HFFc6 (cell line): ENCODE data around the gene TRIM71. TPM values are rescaled to one million over a fixed set of nuclear protein-coding genes. Genes with fewer than 3 reads are reported as not detected.
"Not testable (repeated sequence)": the region's sequence is repeated elsewhere in the genome, so short reads cannot be mapped to it uniquely, and the experiment has no call there.

ENCODE experiments used
- DNase-seq: peaks from one replicate; pipeline ENCODE4 v3.0.0-alpha.2; 2018
- H3K27ac Mint-ChIP-seq: 2 replicates; pipeline ENCODE4 v1.8.0; 2020; ENCODE audit warnings: mild to moderate bottlenecking, mixed read lengths
- H3K27me3 Mint-ChIP-seq: 2 replicates; pipeline ENCODE4 v1.8.0; 2021; ENCODE audit warnings: mild to moderate bottlenecking, moderate library complexity, mixed read lengths; ENCODE audit not compliant: insufficient read depth
- H3K36me3 Mint-ChIP-seq: 2 replicates; pipeline ENCODE4 v1.8.0; 2021; ENCODE audit warnings: low read depth, mixed read lengths
- H3K4me1 Mint-ChIP-seq: 2 replicates; pipeline ENCODE4 v1.8.0; 2020; ENCODE audit warnings: low read depth, mixed read lengths
- H3K4me3 Mint-ChIP-seq: 2 replicates; pipeline ENCODE4 v1.8.0; 2020; ENCODE audit warnings: mild to moderate bottlenecking, moderate library complexity, mixed read lengths
- H3K9me3 Mint-ChIP-seq: 2 replicates; pipeline ENCODE4 v1.8.0; 2020; ENCODE audit warnings: mild to moderate bottlenecking, mixed read lengths
- total RNA-seq, 6 experiments: library from RNA; stranded (reverse); fragmentation: NEBNext Ultra II Directional; extraction: Animal tissue kit (Norgen Biotek cat#: 25700); gene quantifications; 2 replicates in 1 of 6; 3 replicates in 5 of 6; pipeline ENCODE4 v1.2.3, GENCODE V29; 2021
- TF ChIP-seq, protein P1 (sequence below): fragments of 200-600 bp; sonication (generic); IDR thresholded peaks from 2 replicates; pipeline ENCODE4 v1.5.0; 2021; ENCODE audit warnings: antibody characterized with exemption, mild to moderate bottlenecking

Gene TRIM71
- total RNA-seq, 6 experiments from 2014 or later, result not detected

- TF ChIP-seq, protein P1, sequence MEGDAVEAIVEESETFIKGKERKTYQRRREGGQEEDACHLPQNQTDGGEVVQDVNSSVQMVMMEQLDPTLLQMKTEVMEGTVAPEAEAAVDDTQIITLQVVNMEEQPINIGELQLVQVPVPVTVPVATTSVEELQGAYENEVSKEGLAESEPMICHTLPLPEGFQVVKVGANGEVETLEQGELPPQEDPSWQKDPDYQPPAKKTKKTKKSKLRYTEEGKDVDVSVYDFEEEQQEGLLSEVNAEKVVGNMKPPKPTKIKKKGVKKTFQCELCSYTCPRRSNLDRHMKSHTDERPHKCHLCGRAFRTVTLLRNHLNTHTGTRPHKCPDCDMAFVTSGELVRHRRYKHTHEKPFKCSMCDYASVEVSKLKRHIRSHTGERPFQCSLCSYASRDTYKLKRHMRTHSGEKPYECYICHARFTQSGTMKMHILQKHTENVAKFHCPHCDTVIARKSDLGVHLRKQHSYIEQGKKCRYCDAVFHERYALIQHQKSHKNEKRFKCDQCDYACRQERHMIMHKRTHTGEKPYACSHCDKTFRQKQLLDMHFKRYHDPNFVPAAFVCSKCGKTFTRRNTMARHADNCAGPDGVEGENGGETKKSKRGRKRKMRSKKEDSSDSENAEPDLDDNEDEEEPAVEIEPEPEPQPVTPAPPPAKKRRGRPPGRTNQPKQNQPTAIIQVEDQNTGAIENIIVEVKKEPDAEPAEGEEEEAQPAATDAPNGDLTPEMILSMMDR, result no peak
- Mint-ChIP-seq H3K36me3 (peaks cover 8% of the 10 kb centered on the region), H3K4me1 (no peaks in the 10 kb centered on the region), H3K9me3 (peaks cover 17% of the 10 kb centered on the region), H3K27ac (no peak overlapping the region), H3K27me3 (peaks cover 53% of the 10 kb centered on the region), H3K4me3 (no peak overlapping the region)
- no peak for DNase-seq
Measured at GRCh38 chr3:32821686-32822296, 4.0 kb downstream of the TRIM71 start.

DNA sequence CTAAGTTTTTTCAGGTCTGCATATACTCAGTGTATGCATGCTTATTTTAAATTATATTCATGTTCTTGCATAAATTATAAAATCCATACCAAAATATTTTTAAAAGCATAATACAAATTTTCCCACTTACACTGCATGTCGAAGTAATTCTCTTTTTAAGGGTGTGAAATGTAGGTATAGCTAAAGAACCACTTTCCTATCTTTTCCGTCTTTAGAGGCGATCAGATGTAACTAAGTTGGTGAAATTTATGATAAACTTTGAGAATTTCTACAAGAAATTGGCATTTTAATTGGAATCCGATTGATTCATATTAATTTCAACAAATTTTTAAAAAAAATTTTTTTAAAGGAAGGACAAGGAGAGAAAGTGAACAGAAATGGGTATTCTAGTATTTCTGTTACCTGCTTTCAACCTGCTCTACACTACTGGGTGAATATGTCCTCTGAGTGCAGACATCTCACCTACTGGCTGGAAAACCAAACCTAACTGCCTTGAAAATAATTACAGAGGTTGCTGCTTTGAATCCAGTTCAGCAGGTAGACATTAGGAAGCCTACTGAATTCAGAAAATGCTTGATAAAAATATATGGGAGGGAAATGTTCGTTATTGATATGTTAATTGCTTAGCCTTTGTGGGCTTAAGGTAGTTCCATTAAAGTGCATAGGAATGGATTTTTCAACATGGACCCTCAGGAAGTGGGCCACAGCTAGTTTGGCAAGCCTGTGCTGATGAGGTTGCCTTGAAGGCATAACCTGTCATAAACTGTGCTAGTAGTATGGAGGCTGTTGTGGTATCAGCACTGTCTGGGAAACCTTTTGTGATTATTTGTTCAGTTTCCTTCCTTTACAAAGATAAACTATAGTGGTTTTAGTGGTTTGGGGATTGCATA is 5.1 kb downstream of the TRIM71 start:
- DNase-seq, result no peak
- Mint-ChIP-seq H3K4me1 (no peaks in the 10 kb centered on the region), H3K27ac (no peak overlapping the region), H3K9me3 (peaks cover 17% of the 10 kb centered on the region), H3K27me3 (peaks cover 52% of the 10 kb centered on the region), H3K4me3 (no peak overlapping the region), H3K36me3 (peaks cover 8% of the 10 kb centered on the region)
- TF ChIP-seq, protein P1, result no peak

DNA sequence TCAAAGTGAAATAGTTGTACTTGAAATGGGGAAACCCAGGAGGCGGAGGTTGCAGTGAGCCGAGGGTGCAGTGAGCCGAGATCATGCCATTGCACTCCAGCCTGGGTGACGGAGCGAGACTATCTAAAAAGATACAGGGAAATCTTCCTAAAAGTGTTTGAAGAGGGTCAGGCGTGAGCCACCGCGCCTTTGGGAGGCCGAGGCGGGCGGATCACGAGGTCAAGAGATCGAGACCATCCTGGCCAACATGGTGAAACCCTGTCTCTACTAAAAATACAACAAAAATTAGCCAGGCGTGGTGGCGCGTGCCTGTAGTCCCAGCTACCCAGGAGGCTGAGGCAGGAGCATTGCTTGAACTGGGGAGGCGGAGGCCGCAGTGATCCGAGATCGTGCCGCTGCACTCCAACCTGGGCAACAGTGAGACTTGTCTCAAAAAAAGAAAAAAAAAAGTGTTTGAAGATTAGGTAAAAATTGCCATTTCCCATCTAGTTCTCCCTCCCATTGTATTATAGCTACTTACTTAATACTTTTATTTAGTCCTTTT is 5.9 kb downstream of the TRIM71 start:
- H3K27me3 Mint-ChIP-seq, result peaks cover 50% of the 10 kb centered on the region
- not testable (repeated sequence) for H3K4me3 Mint-ChIP-seq, DNase-seq, H3K36me3 Mint-ChIP-seq, H3K4me1 Mint-ChIP-seq, H3K27ac Mint-ChIP-seq
- H3K9me3 Mint-ChIP-seq, result peaks cover 15% of the 10 kb centered on the region

GRCh38 chr3:32825601-32826375 is 8.0 kb downstream of the TRIM71 start:
- no peak overlapping the region for H3K27ac Mint-ChIP-seq
- no peaks in the 10 kb centered on the region for H3K36me3 Mint-ChIP-seq
- TF ChIP-seq, protein P1, result no peak
- H3K4me3 Mint-ChIP-seq, result no peak overlapping the region
- no peaks in the 10 kb centered on the region for H3K4me1 Mint-ChIP-seq
- no peaks in the 10 kb centered on the region for H3K9me3 Mint-ChIP-seq
- DNase-seq, result no peak
- peaks cover 44% of the 10 kb centered on the region for H3K27me3 Mint-ChIP-seq

- no peak overlapping the region for H3K4me3 Mint-ChIP-seq
- no peaks in the 10 kb centered on the region for H3K9me3 Mint-ChIP-seq
- no peaks in the 10 kb centered on the region for H3K36me3 Mint-ChIP-seq
- no peak for DNase-seq
- TF ChIP-seq, protein P1, result no peak
- H3K27me3 Mint-ChIP-seq, result peaks cover 40% of the 10 kb centered on the region
- H3K27ac Mint-ChIP-seq, result no peak overlapping the region
- no peaks in the 10 kb centered on the region for H3K4me1 Mint-ChIP-seq
Measured at GRCh38 chr3:32831062-32831461, 13.3 kb downstream of the TRIM71 start.
